Neural cell (in vitro differentiated cells): ENCODE data around the gene POLR1B. TPM values are rescaled to one million over a fixed set of nuclear protein-coding genes. Genes with fewer than 3 reads are reported as not detected.

ENCODE experiments used
- polyA plus RNA-seq: library from polyadenylated mRNA; depleted of rRNA; stranded (reverse); fragments of >200 nt; gene quantifications from 2 replicates; pipeline ENCODE4 v1.2.3, GENCODE V29; 2014
- small RNA-seq, 3 experiments: library from RNA; depleted of rRNA; stranded (forward); fragments of <200 nt; gene quantifications; one replicate each; pipeline ENCODE3, GENCODE V24; 2012

The POLR1B gene
- polyA plus RNA-seq, 1 donor from 2014 or later, result 9.8 TPM

Small RNA genes within 50 kb of the gene (small RNA-seq; reads per million reads assigned to genes)
- gene RF00019, result 0 to 1.2 (median 0) reads per million in 3 experiments

Other genes with a start within 250 kb of the POLR1B start
- gene RGPD8, start 108.8 kb upstream of the POLR1B start, polyA plus RNA-seq, result 6.8 and 12.0 TPM in 2 replicates
- 48.2 and 53.8 TPM in 2 replicates for gene TTL, start 60.3 kb upstream of the POLR1B start, polyA plus RNA-seq
- gene CHCHD5, start 42.1 kb downstream of the POLR1B start, polyA plus RNA-seq, result 34.9 and 41.1 TPM in 2 replicates
- 61.4 and 66.3 TPM in 2 replicates for gene SLC20A1, start 103.5 kb downstream of the POLR1B start, polyA plus RNA-seq
- gene NT5DC4, start 178.6 kb downstream of the POLR1B start, polyA plus RNA-seq, result not detected in 2 replicates
- gene CKAP2L, start 222.1 kb downstream of the POLR1B start, polyA plus RNA-seq, result 0.78 and 1.5 TPM in 2 replicates
- gene IL1A, start 242.0 kb downstream of the POLR1B start, polyA plus RNA-seq, result 0.14 TPM in 1 of 2 replicates, not detected in the other